ENCODE data around the gene ZBTB16.

ZBTB16 gene

GRCh38 chr11:114129699-114130098 lies 70.2 kb downstream of the ZBTB16 start:
- peak overlapping the region; percentile 53 for H3K4me3 Mint-ChIP-seq
- no peak for TF ChIP-seq CTCF (IDR thresholded peaks at IDR 0.05)
- H3K27ac Mint-ChIP-seq: no peak overlapping the region
- H3K27me3 Mint-ChIP-seq (ENCODE audit: low read depth, poor library complexity): no peaks in the 10 kb centered on the region
- DNase-seq: no peak
- H3K4me1 Mint-ChIP-seq: peaks cover 79% of the 10 kb centered on the region
- H3K9me3 Mint-ChIP-seq: peaks cover 7% of the 10 kb centered on the region
- peaks cover 33% of the 10 kb centered on the region for H3K36me3 Mint-ChIP-seq (ENCODE audit: low read depth)

- no peak for DNase-seq
- Mint-ChIP-seq H3K9me3 (peaks cover 7% of the 10 kb centered on the region), H3K4me3 (no peak overlapping the region), H3K4me1 (peaks cover 77% of the 10 kb centered on the region), H3K27me3 (ENCODE audit: low read depth, poor library complexity) (no peaks in the 10 kb centered on the region), H3K36me3 (ENCODE audit: low read depth) (peaks cover 29% of the 10 kb centered on the region), H3K27ac (no peak overlapping the region)
- no peak for TF ChIP-seq CTCF (IDR thresholded peaks at IDR 0.05)
These were observed 70.6 kb downstream of the ZBTB16 start for GRCh38 chr11:114130115-114130576.

GRCh38 chr11:114130629-114131277 lies 71.2 kb downstream of the ZBTB16 start:
- no peaks in the 10 kb centered on the region for H3K27me3 Mint-ChIP-seq (ENCODE audit: low read depth, poor library complexity)
- no peak overlapping the region for H3K4me3 Mint-ChIP-seq
- H3K9me3 Mint-ChIP-seq: peaks cover 7% of the 10 kb centered on the region
- no peak for TF ChIP-seq CTCF (IDR thresholded peaks at IDR 0.05)
- H3K4me1 Mint-ChIP-seq: peaks cover 78% of the 10 kb centered on the region
- no peak overlapping the region for H3K27ac Mint-ChIP-seq
- H3K36me3 Mint-ChIP-seq (ENCODE audit: low read depth): peaks cover 22% of the 10 kb centered on the region
- no peak for DNase-seq

- no peak overlapping the region for H3K27ac Mint-ChIP-seq
- no peak overlapping the region for H3K4me3 Mint-ChIP-seq
- no peak for TF ChIP-seq CTCF (IDR thresholded peaks at IDR 0.05)
- H3K4me1 Mint-ChIP-seq: peaks cover 78% of the 10 kb centered on the region
- DNase-seq: no peak
- no peaks in the 10 kb centered on the region for H3K27me3 Mint-ChIP-seq (ENCODE audit: low read depth, poor library complexity)
- H3K36me3 Mint-ChIP-seq (ENCODE audit: low read depth): peaks cover 15% of the 10 kb centered on the region
- H3K9me3 Mint-ChIP-seq: peaks cover 7% of the 10 kb centered on the region
These were observed 72.0 kb downstream of the ZBTB16 start for GRCh38 chr11:114131461-114131864.

- Mint-ChIP-seq H3K9me3 (peaks cover 7% of the 10 kb centered on the region), H3K36me3 (ENCODE audit: low read depth) (peaks cover 13% of the 10 kb centered on the region), H3K27me3 (ENCODE audit: low read depth, poor library complexity) (no peaks in the 10 kb centered on the region), H3K4me3 (no peak overlapping the region), H3K4me1 (peaks cover 78% of the 10 kb centered on the region), H3K27ac (no peak overlapping the region)
- TF ChIP-seq CTCF (IDR thresholded peaks at IDR 0.05): no peak
- no peak for DNase-seq
These were observed 72.9 kb downstream of the ZBTB16 start for GRCh38 chr11:114132417-114132816.

DNA sequence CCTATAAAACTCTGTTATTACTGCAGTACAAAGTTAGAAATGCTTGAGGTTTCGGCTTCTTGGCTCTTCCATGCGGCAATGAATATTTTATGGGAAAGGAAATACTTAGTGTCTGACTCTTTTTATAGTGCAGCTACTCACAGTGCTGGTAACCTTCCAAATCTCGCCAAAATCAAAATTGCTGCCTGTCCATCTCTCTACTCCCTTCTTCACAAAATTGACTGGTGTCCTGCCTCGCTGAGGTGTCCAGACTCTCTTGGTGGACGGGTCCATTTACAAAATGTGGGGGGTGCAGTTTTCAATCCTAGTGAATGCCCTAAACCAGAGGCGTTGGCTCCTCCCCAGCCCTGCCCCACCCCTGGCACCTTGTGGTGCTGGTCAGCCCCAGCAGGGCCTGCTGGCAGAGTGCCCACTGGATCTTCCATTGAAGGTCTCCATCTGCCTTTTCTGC lies 73.5 kb downstream of the ZBTB16 start:
- H3K4me1 Mint-ChIP-seq: peaks cover 78% of the 10 kb centered on the region
- H3K9me3 Mint-ChIP-seq: peaks cover 7% of the 10 kb centered on the region
- H3K27ac Mint-ChIP-seq: no peak overlapping the region
- no peak for DNase-seq
- H3K27me3 Mint-ChIP-seq (ENCODE audit: low read depth, poor library complexity): no peaks in the 10 kb centered on the region
- no peak overlapping the region for H3K4me3 Mint-ChIP-seq
- TF ChIP-seq CTCF (IDR thresholded peaks at IDR 0.05): no peak
- H3K36me3 Mint-ChIP-seq (ENCODE audit: low read depth): peaks cover 17% of the 10 kb centered on the region
